Tongue (tissue), 2 donors: ENCODE results near the gene STUM. TPM values are rescaled to one million over a fixed set of nuclear protein-coding genes. Genes with fewer than 3 reads are reported as not detected.
A peak's percentile ranks its signal among the peaks of the same experiment; 100 is the strongest.
"Not testable (repeated sequence)": the region's sequence is repeated elsewhere in the genome, so short reads cannot be mapped to it uniquely, and the experiment has no call there.

Source experiments
- DNase-seq: peaks from one replicate; pipeline ENCODE4 v3.0.0-alpha.2; 2015
- total RNA-seq: library from RNA; depleted of rRNA; stranded (reverse); fragments of >200 nt; gene quantifications from one replicate; pipeline ENCODE4 v1.2.3, GENCODE V29; 2014

Gene STUM
- total RNA-seq, 1 donor from 2014 or later = 7.4 TPM

GRCh38 chr1:226582966-226583365 lies 34.4 kb downstream of the STUM start:
- DNase-seq = no peak

GRCh38 chr1:226584164-226584563 lies 35.6 kb downstream of the STUM start:
- DNase-seq = no peak

GRCh38 chr1:226586116-226586515 lies 37.6 kb downstream of the STUM start:
- DNase-seq = no peak

- DNase-seq = no peak
Measured at GRCh38 chr1:226586650-226587422, 38.3 kb downstream of the STUM start.

- DNase-seq = no peak
Measured at GRCh38 chr1:226588484-226588883, 39.9 kb downstream of the STUM start.

- no peak for DNase-seq
Measured at GRCh38 chr1:226589008-226589733, 40.6 kb downstream of the STUM start.

- DNase-seq = no peak
Measured at GRCh38 chr1:226590614-226591013, 42.0 kb downstream of the STUM start.

GRCh38 chr1:226593541-226593940 lies 45.0 kb downstream of the STUM start:
- no peak for DNase-seq

- DNase-seq = no peak
Measured at GRCh38 chr1:226596531-226597165, 48.1 kb downstream of the STUM start.

GRCh38 chr1:226597616-226598454 lies 49.3 kb downstream of the STUM start:
- DNase-seq = no peak

GRCh38 chr1:226598455-226598849 lies 49.9 kb downstream of the STUM start:
- no peak for DNase-seq

GRCh38 chr1:226598955-226599354 lies 50.4 kb downstream of the STUM start:
- not testable (repeated sequence) for DNase-seq

GRCh38 chr1:226599636-226600238 lies 51.2 kb downstream of the STUM start:
- DNase-seq = no peak

GRCh38 chr1:226600254-226600653 lies 51.7 kb downstream of the STUM start:
- DNase-seq = no peak

- DNase-seq = no peak
Measured at GRCh38 chr1:226601456-226601855, 52.9 kb downstream of the STUM start.

- peak; percentile 77 for DNase-seq
Measured at GRCh38 chr1:226602186-226603021, 53.8 kb downstream of the STUM start.

- peak; percentile 89 for DNase-seq
Measured at GRCh38 chr1:226603022-226603857, 54.7 kb downstream of the STUM start.

- peak; percentile 36 for DNase-seq
Measured at GRCh38 chr1:226603858-226604559, 55.4 kb downstream of the STUM start.
